Stimulated activated CD8-positive, alpha-beta memory T cell treated with anti-CD3 and anti-CD28 coated beads, Interleukin-15, amount 100 ng/mL, for 1 hour (primary cell): ENCODE measurements around the gene PSMA7.
"Not testable (repeated sequence)": the region's sequence is repeated elsewhere in the genome, so short reads cannot be mapped to it uniquely, and the experiment has no call there.

Experiments
- DNase-seq: peaks from one replicate; pipeline ENCODE4 v3.0.0-alpha.2; 2020; ENCODE audit warnings: low read depth

Gene PSMA7

DNA sequence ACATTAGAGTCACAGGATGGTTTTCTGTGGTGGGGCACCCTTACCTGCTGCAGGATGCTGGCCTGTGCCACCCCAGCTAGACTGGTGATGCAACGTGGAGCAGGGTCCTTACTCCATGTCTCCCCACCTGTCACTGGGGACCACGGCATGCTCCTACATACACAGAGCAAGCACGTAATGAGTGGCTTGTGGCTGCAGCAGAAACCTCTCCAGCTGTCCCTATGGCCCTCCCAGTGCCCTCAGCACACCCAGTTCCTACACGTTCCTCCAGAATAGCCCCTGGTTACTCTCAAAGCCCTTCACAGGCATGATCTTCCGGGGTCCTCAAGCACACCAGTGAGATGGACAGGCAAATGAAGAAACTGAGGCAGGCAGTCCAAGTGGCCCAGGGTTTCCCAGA, 24.1 kb downstream of the PSMA7 start:
- DNase-seq: no peak

DNA sequence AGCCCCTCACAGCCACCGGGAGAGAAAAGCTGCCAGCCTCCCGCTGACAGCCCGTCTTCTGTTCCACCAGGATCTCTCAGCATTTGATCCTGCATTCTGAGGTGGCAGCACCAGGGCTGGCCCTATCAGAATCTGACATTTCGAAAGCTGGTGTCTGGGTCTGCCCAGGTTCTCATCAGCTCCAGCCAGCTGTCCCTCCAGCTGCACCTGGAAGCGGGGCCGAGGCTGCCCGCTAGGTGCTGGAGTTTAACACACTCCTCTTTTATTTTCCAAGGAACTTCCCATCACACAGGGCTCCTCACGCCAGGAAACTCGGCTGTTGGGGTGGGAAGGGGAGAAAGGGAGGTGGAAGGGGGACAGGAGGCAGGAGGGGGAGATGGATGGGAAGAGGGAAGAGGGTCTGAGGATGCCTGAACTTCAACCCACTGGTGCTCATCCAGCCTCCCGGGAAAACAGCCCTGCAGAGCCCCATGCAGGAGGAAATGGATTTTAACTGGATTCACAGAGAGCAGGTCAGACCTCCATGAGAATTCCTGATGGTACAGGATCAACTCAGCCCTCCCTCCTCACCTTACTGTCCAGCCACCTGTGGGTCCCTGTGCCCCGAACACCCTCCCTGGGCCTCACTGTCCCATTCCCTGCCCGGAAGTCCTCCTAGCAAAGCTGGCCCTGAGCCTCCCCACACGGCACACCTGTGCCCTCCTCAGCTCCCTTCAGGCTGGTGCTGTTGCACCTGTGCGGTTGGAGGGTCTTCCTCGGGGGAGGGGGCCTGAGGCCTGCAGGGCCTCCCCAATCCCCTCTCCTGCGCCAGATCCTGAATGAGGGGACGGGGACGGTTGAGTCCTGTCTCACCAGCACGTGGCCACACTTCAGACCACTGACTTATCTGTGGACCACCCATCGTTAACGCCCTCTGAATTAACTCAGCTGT, 24.8 kb downstream of the PSMA7 start:
- DNase-seq: no peak

DNA sequence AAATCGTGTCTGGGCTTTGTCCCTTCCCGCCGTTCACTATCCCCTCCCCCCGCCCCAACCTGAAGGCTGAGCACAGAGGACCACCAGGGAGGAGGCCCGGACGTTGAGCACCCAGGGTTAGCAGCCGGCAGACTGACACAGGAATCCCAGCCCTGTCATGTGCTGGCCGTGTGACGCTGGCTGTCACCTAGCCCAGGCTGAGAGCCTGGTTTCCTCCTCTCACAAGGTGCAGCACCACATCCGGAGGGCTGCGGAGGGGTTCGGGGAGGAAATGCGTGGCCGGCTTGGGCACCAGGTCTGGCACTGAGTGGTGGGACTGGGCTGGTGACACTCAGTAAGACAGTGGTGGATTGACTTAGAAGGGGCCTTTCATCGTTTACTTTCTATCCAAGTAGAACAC, 25.5 kb downstream of the PSMA7 start:
- peak; percentile 32 for DNase-seq

DNA sequence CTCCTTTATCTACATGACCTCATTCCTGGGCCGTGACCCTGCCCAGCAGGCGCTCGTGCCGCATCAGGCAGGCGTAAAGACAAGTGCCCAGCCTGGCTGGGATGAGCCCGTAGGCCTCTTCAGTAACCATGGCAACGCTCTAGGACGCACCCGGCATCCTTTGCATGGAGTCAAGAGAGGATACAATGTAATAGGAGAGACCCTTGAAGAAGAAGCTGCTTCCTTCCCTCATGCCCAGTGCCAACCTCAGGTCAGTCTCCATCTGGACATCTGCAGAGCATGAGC, 25.9 kb downstream of the PSMA7 start:
- no peak for DNase-seq

DNA sequence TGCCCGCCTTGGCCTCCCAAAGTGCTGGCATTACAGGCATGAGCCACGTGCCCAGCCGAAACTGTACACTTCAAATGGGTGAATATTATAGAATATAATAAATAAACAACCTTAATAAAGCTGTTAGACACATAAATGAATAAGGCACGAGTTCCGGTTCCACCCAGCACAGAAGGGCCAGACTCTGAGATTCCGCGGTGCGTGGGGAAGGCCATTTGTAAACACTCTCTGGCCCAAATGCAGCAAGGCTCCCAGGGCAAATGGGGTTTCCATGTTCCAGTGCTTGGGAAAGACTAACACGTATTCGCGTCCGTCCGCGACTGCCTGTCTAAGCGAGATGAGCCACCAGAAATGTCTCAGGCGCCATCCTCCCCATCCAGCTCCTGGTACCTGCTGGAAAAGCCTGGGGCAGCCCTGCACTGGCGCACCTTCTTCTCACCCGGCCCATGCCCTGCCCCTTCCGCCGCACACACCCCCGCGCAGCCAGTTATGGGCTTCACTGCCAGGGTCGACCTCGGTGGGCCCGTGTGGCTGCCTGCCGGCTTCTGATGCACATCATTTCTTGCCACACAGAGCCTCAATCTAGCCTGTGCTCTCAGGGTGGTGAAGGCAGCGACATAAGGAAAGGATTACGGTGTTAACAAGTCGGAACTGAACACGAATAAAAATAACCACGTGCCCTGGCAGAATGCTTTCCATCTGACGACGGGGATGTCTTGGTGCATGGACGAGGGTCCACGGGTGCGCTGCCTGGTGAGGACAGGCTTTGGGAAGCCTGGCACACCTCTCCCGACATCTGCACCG, 26.4 kb downstream of the PSMA7 start:
- no peak for DNase-seq

DNA sequence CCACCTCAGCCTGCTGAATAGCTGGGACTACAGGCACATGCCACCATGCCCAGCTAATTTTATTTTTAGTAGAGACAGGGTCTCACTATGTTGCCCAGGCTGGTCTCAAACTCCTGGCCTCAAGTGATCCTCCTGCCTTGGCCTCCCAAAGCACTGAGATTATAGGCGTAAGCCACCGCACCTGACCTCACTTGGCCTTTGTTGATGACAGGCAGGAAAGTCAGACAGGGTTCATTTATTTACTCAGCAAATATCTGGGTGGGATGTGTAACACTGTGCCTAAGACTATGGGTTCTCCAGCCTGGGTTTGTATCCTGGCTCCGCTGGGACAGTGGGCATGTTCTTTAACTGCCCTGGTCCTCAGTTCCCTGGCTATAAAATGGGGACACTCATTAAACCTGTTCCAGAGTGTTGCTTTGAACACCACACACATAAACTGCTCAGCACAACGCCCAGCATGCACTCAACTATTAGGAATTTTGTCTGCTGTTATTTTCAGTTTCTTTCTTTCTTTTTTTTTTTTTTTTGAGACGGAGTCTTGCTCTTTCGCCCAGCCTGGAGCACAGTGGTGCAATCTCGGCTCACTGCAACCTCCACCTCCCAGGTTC, 27.3 kb downstream of the PSMA7 start:
- not testable (repeated sequence) for DNase-seq

DNA sequence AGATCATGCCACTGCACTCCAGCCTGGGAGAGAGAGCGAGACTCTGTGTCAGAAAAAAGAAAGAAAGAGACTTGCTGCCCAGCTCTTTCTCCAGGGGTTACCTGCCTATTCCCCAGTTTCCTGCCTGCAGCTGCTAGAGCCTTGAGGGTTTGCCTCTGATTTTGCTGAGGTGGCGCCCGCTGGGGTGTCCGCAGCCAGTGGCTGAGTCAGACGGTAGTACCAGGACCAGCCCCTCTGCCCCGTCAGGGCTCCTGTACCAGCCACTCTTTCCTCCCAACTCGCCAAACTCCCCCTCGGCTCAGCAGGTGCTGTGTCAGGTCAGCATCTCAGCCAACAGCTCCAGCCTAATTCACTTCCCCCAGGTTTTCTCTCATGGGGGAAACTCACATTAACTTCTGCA, 28.3 kb downstream of the PSMA7 start:
- no peak for DNase-seq

DNA sequence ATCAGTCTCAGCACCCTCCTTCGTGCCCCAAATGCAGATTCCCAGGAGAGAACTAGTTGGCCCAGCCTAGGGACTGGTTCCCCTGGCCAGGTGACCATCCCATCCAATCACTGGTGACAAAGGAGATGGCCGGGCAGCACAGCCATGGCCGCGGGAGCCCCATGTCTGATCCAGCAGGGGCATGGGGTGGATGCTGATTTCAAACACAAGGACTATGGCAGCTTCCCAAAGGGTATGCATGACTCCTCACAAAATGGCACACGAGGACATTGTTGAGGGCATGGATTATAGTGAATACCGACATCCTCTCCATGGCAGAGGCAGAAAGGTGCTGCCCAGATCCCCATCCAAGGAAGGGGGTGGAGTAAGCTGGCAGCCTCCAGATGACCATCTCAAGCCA, 30.8 kb downstream of the PSMA7 start:
- no peak for DNase-seq

DNA sequence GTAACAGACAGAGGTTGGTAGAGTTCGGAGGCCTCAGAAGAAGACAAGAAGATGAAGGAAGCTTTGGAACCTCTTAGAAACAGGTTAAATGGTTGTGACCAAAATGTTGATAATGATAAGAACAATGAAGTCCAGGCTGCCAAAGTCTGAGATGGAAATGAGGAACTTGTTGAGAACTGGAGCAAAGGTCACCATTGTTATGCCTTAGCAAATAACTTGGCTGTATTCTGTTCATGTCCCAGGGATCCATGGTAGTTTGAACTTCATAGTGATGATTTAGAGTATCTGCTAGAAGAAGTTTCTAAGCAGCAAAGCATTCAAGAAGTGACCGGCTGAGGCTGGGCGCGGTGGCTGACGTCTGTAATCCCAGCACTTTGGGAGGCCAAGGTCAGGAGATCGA, 32.0 kb downstream of the PSMA7 start:
- no peak for DNase-seq

DNA sequence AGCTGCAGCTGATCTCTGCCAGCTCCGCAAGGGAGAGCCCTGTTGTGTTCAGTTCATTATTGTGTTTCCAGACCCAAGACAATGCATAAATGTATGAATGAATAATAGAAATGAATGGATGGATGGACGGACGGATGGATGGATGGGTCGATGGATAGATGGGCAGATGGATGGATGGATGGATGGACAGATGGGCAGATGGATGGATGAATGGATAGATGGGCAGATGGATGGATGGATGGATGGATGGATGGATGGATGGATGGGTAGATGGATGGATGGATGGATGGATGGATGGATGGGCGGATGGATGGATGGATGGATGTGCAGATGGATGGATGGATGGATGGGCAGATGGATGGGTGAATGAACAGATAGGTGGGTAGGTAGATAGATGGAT, 37.6 kb downstream of the PSMA7 start:
- no peak for DNase-seq

DNA sequence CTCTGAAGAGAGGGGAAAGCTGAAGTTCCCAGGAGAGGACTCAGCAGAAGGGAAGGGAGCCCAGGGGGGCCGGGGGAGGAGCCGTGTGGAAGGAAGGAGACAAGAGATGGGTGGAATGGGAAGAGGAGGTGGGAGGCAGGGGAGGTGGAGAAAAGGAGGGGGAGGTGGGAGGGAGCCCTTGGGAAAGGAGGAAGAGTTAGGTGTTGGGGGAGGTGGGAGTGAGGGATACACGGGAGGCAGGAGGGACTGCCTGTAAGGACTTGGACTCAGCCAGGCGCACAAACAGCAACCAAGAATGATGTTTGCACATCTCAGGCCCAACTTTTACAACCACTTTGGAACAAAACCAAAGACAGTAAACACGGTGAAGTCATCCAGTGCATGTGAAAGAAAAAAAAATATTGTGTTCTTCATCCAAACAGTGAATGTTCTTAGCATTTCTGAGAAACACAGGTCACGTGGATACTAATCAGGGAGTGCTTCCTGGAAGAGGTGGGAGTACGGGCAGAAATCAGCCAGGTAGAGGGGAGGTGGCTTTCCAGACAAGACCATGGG, 38.3 kb downstream of the PSMA7 start:
- no peak for DNase-seq

DNA sequence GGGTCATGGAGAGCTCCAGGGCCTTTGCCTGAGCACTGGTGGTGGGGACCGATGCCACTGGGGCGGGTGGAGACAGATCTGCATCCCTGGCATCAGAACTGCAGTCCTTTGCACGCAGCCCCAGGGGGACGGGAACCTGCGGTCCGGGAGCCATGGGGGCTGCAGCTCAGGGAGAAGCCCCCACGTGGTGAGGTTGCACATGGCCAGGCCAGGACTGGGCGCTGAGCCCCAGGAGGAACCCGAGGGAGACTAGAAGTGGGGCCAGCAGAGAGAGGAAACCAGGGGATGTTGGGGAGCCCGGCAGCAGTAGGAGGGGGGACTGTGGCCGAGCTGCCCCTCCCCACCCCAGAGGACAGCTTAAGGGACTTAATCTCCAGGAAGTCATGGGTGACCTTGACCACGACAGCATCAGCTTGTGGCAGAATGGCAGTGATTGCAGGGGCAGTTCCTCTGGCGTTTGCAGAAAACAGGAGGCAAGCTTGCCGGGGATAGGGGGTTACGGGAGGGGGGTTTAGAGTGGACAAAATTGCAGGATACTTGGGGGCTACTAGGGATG, 38.9 kb downstream of the PSMA7 start:
- DNase-seq: no peak

DNA sequence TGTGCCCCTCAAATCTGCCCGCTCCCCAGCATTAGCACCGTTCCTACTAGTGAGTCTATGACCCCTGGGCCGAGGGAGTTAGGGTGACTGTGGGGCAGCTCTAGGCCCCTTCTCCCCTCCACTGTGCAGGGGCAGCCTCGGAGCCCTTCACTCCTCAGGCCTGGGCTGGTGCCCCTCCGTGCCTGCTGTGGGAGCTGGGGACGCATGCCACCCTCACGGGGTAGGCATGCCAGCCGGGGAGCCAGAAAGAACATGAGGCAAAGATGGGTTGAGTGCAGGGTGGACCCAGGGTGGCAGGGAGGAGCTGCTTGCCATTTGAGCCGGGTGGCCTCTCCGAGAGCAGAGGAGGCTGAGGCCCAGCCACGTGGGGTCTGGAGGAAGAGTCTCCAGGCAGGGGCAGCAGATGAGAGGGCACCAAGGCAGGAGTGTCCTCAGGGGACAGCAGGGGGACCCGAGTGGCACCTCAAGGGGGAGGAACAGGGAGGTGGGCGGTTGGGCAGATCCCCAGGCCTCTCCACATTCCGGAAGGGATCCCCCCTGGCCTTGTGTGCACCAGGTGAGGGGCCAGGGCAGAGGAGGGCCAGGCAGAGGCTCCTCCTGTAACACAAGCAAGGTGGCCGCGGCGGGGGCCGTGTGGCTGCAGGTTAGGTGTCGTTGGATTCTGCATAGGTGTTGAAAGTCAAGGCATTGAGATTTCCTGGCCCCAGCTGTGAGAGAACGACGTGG, 39.5 kb downstream of the PSMA7 start:
- no peak for DNase-seq

DNA sequence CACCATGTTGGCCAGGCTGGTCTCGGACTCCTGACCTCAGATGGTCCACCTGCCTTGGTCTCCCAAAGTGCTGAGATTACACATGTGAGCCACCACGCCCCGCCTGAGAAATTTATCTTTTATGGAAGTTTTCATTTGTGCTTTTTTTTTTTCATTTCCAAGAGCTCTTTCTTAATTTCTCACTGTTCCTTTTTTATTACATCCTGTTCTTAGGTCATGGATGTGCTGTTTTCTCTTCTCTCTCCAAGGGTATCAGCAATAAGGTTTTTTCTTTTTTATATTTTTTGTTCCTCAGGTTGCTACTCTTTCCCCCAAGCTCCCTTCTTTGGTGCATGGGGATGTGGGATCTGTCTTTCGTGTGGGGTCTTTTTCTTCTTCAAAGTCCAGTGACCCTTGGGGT, 42.1 kb downstream of the PSMA7 start:
- no peak for DNase-seq

DNA sequence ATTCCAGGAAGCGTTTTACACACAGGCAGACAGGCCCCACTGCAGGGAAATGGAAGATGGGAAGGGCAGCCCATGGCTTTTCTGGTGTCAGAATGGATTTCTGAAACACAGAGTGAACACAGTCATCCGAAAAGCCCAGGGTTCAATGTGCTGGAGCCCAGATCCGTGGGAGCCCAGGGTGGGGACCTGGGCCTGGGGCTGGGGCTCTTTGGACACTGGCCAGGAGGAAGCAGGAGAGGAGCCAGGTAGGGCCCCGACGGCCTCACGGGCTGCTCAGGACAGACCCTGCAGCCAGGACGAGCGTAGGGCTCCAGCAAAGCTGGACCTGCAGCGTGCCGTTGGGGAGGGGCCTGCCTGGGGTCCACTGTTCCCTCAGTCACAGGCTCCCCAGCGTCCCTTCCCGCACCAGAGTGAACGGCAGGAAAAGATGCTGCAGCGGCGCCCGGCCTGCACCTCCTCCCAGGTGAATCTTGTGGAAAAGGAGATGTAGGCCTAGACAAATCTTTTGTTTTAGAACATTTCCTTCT, 45.2 kb downstream of the PSMA7 start:
- DNase-seq: no peak

DNA sequence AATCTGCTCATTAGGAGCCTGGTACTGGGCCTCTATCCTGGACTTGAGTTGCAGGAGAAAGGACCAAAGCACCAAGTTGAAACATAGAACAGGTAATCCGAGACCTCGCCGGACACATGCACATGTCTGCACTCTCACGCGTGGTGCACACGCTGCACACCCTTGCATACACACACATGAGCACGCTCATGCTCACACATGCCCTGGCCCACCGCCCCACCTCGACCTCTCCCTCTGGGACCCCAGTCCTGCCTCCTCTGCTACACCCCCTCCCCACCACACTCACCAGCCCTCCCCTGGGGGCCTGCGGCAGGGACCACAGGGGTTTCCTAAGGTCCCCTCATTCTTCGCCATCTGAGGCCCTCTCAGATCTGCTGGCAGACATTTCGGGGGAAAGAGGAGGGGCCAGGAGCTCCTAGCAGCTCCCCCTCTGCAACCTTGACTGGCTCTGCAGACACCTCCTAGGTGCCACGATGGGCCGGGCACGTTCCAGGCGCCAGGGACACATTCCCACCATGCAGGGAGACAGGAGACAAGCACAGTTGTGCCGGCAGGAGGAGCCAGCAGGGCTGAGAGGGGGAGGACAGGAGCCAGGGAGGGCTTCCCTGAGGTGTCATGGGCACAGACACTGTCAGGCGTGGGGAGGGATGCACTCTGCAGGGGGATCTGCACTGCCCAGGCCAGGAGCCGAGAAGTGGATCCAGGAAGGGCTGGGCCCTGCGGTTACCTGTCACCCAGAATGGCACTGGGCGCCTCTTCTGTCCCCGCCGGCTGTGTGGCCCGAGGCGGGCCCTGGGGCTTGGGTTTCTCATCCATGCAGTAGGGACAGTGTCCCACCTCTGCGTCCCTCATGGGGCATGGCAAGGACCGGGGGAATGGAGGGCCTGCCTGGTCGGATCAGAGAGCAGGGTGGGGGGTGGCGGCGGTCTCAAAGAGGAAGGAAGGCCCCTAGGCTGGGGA, 46.5 kb downstream of the PSMA7 start:
- DNase-seq: no peak

DNA sequence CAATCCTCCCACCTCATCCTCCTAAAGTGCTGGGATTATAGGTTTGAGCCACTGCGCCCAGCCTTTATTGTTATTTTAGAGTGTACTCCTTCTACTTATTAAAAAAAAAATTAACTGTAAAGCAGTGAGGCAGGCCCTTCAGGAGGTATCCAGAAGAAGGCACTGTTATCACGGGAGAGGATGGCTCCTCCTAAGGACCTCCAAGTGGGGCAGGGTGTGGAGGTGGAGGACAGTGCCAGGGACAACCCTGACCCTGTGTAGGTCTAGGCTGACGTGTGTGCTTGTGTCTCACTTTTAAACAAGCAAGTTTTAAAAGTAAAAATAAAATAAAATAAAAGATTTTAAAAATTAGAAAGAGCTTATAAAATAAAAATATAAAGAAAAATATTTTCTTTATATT, 53.8 kb downstream of the PSMA7 start:
- DNase-seq: no peak

DNA sequence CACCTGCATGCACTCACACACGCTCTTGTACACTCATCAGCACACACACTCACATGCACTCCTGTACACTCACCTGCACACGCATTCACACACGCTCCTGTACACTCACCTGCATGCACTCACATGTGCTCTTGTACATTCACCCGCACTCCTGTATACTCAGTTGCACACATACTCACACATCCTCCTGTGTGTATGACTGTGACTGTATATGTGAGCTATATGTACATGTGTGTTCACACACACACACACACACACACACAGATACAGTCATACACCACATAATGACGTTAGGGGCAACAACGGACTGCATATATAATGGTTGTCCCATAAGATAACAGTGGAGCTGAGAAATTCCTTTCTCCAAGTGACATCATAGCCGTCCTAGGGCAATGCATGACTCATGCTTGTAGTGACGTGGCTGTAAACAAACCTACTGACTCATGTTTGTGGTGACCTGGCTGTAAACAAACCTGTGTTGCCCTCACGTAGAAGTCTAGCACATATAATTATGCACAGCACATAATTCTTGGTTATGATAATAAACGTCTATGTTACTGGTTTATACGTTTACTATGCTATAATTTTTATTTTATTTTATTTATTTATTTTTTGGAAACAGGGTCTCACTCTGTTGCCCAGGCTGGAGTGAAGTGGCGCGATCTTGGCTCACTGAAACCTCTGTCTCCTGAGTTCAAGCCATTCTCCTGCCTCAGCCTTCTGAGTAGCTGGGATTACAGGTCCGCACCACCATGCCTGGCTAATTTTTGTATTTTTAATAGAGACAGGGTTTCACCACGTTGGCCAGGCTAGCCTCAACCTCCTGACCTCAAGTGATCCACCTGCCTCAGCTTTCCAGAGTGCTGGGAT, 54.7 kb downstream of the PSMA7 start:
- no peak for DNase-seq

DNA sequence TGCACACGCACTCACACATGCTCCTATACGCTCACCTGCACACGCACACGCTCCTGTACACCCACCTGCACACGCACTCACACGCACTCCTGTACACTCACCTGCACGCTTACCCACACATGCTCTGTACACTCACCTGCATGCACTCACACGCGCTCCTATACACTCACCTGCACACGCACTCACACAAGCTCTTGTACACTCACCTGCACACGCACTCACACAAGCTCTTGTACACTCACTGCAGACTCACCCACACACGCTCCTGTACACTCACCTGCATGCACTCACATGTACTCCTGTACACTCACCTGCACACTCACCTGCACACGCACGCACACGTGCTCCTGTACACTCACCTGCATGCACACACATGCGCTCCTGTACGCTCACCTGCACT, 55.6 kb downstream of the PSMA7 start:
- no peak for DNase-seq
